Adrenal gland (tissue), 5 donors: ENCODE data around the gene ARSD.

Experiments
- CTCF ChIP-seq, 6 experiments: fragments of 450-650 bp in 4 of 6; fragments of 200-600 bp in 2 of 6; sonication (generic) in 1 of 6; IDR thresholded peaks; 1 replicate in 5 of 6; 2 replicates in 1 of 6; pipeline versions ENCODE4 v1.5.1 to v1.8.0; 2016 to 2021; ENCODE audit warnings: antibody characterized with exemption in 6 of 6, mild to moderate bottlenecking in 2 of 6, moderate library complexity in 1 of 6
- POLR2A ChIP-seq, 2 donors: fragments of 450-650 bp; IDR thresholded peaks; one replicate each; pipeline ENCODE4 v1.6.1; 2017; ENCODE audit warnings: antibody characterized with exemption in 2 of 2, mild to moderate bottlenecking in 2 of 2, moderate library complexity in 1 of 2
- donor health status: DM: no; HTN: no; CAD: no.

GRCh38 chrX:2969021-2969420 lies 39.9 kb upstream of the ARSD start:
- TF ChIP-seq POLR2A (IDR thresholded peaks at IDR 0.05) = no peak
- no peak for TF ChIP-seq CTCF (IDR thresholded peaks at IDR 0.05)
